HG02852 (cell line): ENCODE measurements around the gene ZBTB47.

Source experiments
- ATAC-seq: cut with Tn5 transposase; IDR thresholded peaks from one replicate; pipeline ENCODE4 v1.9.1; 2021; ENCODE audit warnings: mild to moderate bottlenecking, moderate library complexity; ENCODE audit not compliant: unreplicated experiment

The ZBTB47 gene

GRCh38 chr3:42711491-42712343, 58.2 kb downstream of the ZBTB47 start:
- no peak for ATAC-seq

DNA sequence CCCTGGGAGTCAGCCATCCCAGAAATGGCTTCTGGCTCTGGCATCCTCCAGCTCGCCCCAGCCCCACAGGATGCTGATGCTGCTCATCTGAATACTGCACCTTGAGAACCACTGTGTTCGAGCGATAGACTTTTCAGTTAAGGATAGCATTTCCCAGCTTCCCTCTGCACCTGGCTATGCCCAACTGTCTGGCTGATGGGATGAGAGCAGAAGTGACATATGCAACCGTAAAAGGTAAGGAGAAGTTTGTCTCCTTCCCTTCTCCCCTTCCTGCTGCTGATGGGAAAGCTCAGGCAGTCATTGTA, 58.8 kb downstream of the ZBTB47 start:
- no peak for ATAC-seq

- no peak for ATAC-seq
These were observed 59.3 kb downstream of the ZBTB47 start for GRCh38 chr3:42712688-42713372.

GRCh38 chr3:42713747-42714146, 60.2 kb downstream of the ZBTB47 start:
- ATAC-seq, result no peak

GRCh38 chr3:42714171-42714852, 60.8 kb downstream of the ZBTB47 start:
- no peak for ATAC-seq
